ENCODE data around the gene CYSLTR2. TPM values are rescaled to one million over a fixed set of nuclear protein-coding genes. Genes with fewer than 3 reads are reported as not detected.

CYSLTR2 gene
- total and polyA plus RNA-seq, 2 donors from 2014 or later, result 1.2 to 1.4 TPM

GRCh38 chr13:48631441-48631840, 22.3 kb upstream of the CYSLTR2 start:
- Histone ChIP-seq H3K4me3 (ENCODE audit: low read length in 3 of 3) (no peak overlapping the region), H3K9ac (ENCODE audit: low read length in 3 of 3) (no peak overlapping the region), H3K36me3 (ENCODE audit: control insufficient read depth in 2 of 3, insufficient read depth in 3 of 3, low read length in 3 of 3) (no peaks in the 10 kb centered on the region), H3K27ac (ENCODE audit: low read depth in 2 of 2, low read length in 2 of 2) (no peak overlapping the region), H3K27me3 (ENCODE audit: control insufficient read depth, insufficient read depth, low read length) (no peaks in the 10 kb centered on the region), H3K9me3 (ENCODE audit: control insufficient read depth in 2 of 3, insufficient read depth in 1 of 3, low read length in 3 of 3) (peaks cover 0 to 10% (median 0%) of the 10 kb centered on the region in 3 donors), H3K4me1 (ENCODE audit: control insufficient read depth in 2 of 3, insufficient read depth in 2 of 3, low read depth in 1 of 3, low read length in 3 of 3) (peaks cover 4 to 31% (median 10%) of the 10 kb centered on the region in 3 donors)
- FAIRE-seq, result no peak
- intact Hi-C loops (cut with DNase I), result no loop called here
- DNase-seq, result no peak
- no peak for TF ChIP-seq CTCF (IDR thresholded peaks at IDR 0.05; ENCODE audit: borderline replicate concordance, extremely low read depth, insufficient read depth)

GRCh38 chr13:48633700-48634099, 20.0 kb upstream of the CYSLTR2 start:
- Histone ChIP-seq H3K4me1 (ENCODE audit: control insufficient read depth in 2 of 3, insufficient read depth in 2 of 3, low read depth in 1 of 3, low read length in 3 of 3) (peaks cover 0 to 19% (median 4%) of the 10 kb centered on the region in 3 donors), H3K27me3 (ENCODE audit: control insufficient read depth, insufficient read depth, low read length) (no peaks in the 10 kb centered on the region), H3K27ac (ENCODE audit: low read depth in 2 of 2, low read length in 2 of 2) (no peak overlapping the region), H3K36me3 (ENCODE audit: control insufficient read depth in 2 of 3, insufficient read depth in 3 of 3, low read length in 3 of 3) (no peaks in the 10 kb centered on the region), H3K9ac (ENCODE audit: low read length in 3 of 3) (no peak overlapping the region), H3K4me3 (ENCODE audit: low read length in 3 of 3) (no peak overlapping the region), H3K9me3 (ENCODE audit: control insufficient read depth in 2 of 3, insufficient read depth in 1 of 3, low read length in 3 of 3) (peaks cover 0 to 10% (median 0%) of the 10 kb centered on the region in 3 donors)
- intact Hi-C loops (cut with DNase I), result no loop called here
- FAIRE-seq, result no peak
- DNase-seq, result no peak
- no peak for TF ChIP-seq CTCF (IDR thresholded peaks at IDR 0.05; ENCODE audit: borderline replicate concordance, extremely low read depth, insufficient read depth)

- Histone ChIP-seq H3K9me3 (ENCODE audit: control insufficient read depth in 2 of 3, insufficient read depth in 1 of 3, low read length in 3 of 3) (peaks cover 0 to 10% (median 0%) of the 10 kb centered on the region in 3 donors), H3K4me1 (ENCODE audit: control insufficient read depth in 2 of 3, insufficient read depth in 2 of 3, low read depth in 1 of 3, low read length in 3 of 3) (peaks cover 0 to 15% (median 4%) of the 10 kb centered on the region in 3 donors), H3K27ac (ENCODE audit: low read depth in 2 of 2, low read length in 2 of 2) (no peak overlapping the region), H3K36me3 (ENCODE audit: control insufficient read depth in 2 of 3, insufficient read depth in 3 of 3, low read length in 3 of 3) (no peaks in the 10 kb centered on the region), H3K4me3 (ENCODE audit: low read length in 3 of 3) (no peak overlapping the region), H3K27me3 (ENCODE audit: control insufficient read depth, insufficient read depth, low read length) (no peaks in the 10 kb centered on the region), H3K9ac (ENCODE audit: low read length in 3 of 3) (no peak overlapping the region)
- intact Hi-C loops (cut with DNase I), result no loop called here
- DNase-seq (no peak), FAIRE-seq (no peak)
- no peak for TF ChIP-seq CTCF (IDR thresholded peaks at IDR 0.05; ENCODE audit: borderline replicate concordance, extremely low read depth, insufficient read depth)
Measured at GRCh38 chr13:48634636-48635035, 19.1 kb upstream of the CYSLTR2 start.

GRCh38 chr13:48635478-48635877, 18.3 kb upstream of the CYSLTR2 start:
- no peak overlapping the region for H3K27ac ChIP-seq (ENCODE audit: low read depth in 2 of 2, low read length in 2 of 2)
- no peaks in the 10 kb centered on the region for H3K27me3 ChIP-seq (ENCODE audit: control insufficient read depth, insufficient read depth, low read length)
- FAIRE-seq, result peak; percentile 85
- no peak for TF ChIP-seq CTCF (IDR thresholded peaks at IDR 0.05; ENCODE audit: borderline replicate concordance, extremely low read depth, insufficient read depth)
- H3K9me3 ChIP-seq (ENCODE audit: control insufficient read depth in 2 of 3, insufficient read depth in 1 of 3, low read length in 3 of 3), result peaks cover 0 to 10% (median 0%) of the 10 kb centered on the region in 3 donors
- no peaks in the 10 kb centered on the region for H3K36me3 ChIP-seq (ENCODE audit: control insufficient read depth in 2 of 3, insufficient read depth in 3 of 3, low read length in 3 of 3)
- no peak overlapping the region for H3K4me3 ChIP-seq (ENCODE audit: low read length in 3 of 3)
- no peak for DNase-seq
- H3K4me1 ChIP-seq (ENCODE audit: control insufficient read depth in 2 of 3, insufficient read depth in 2 of 3, low read depth in 1 of 3, low read length in 3 of 3), result peaks cover 0 to 10% (median 2%) of the 10 kb centered on the region in 3 donors
- intact Hi-C loops (cut with DNase I), result no loop called here
- no peak overlapping the region for H3K9ac ChIP-seq (ENCODE audit: low read length in 3 of 3)

Measured in kidney (tissue), 14 donors.